MCF 10A (cell line): Measurements from ENCODE around the gene CDH1. TPM values are rescaled to one million over a fixed set of nuclear protein-coding genes. Genes with fewer than 3 reads are reported as not detected.

Experiments used
- BruUV-seq: library from RNA; stranded (reverse); fragments of 400-500 nt; replicated peaks from 2 replicates; lab custom pipeline; 2021; lab: Mats Ljungman, UMichigan
- CTCF ChIA-PET: fragments of 300-600 bp; sonication (Branson Sonifier 250); formaldehyde crosslinking; extraction: SDS; loops from one replicate; lab custom pipeline; 2021; ENCODE audit warnings: antibody characterized with exemption, inconsistent platforms; lab: Yijun Ruan, JAX
- POLR2A ChIA-PET: fragments of 300-600, 350-650 bp; sonication (Branson Sonifier 250); formaldehyde crosslinking; extraction: SDS; loops from one replicate; lab custom pipeline; 2020; ENCODE audit warnings: antibody characterized with exemption, inconsistent platforms; lab: Yijun Ruan, JAX
- DNase-seq: peaks from one replicate; pipeline ENCODE4 v3.0.0-alpha.2; 2018; ENCODE audit not compliant: unreplicated experiment
- H3K27ac Mint-ChIP-seq: one replicate; pipeline ENCODE4 v1.8.0; 2022; ENCODE audit warnings: mild to moderate bottlenecking, low read depth, mixed read lengths; ENCODE audit not compliant: unreplicated experiment
- H3K27me3 Mint-ChIP-seq: one replicate; pipeline ENCODE4 v1.8.0; 2022; ENCODE audit warnings: mixed read lengths; ENCODE audit not compliant: insufficient read depth, unreplicated experiment
- H3K36me3 Mint-ChIP-seq: one replicate; pipeline ENCODE4 v1.8.0; 2022; ENCODE audit warnings: mild to moderate bottlenecking, moderate library complexity, mixed read lengths; ENCODE audit not compliant: insufficient read depth, unreplicated experiment
- H3K4me1 Mint-ChIP-seq: one replicate; pipeline ENCODE4 v1.8.0; 2022; ENCODE audit warnings: mixed read lengths; ENCODE audit not compliant: insufficient read depth, unreplicated experiment
- H3K4me3 Mint-ChIP-seq: one replicate; pipeline ENCODE4 v1.8.0; 2022; ENCODE audit warnings: mild to moderate bottlenecking, moderate library complexity, mixed read lengths; ENCODE audit not compliant: unreplicated experiment
- H3K9me3 Mint-ChIP-seq: one replicate; pipeline ENCODE4 v1.8.0; 2022; ENCODE audit warnings: mixed read lengths; ENCODE audit not compliant: unreplicated experiment
- intact Hi-C: fragments of 100-400 bp; cut with micrococcal nuclease; formaldehyde crosslinking; loops from 2 replicates; pipeline ENCODE4 v1.14.1; 2022
- total RNA-seq: library from RNA; stranded (reverse); gene quantifications from 2 replicates; pipeline ENCODE4 v1.2.3, GENCODE V29; 2022
- TF ChIP-seq, protein P1 (sequence below): fragments of 200-600 bp; IDR thresholded peaks from one replicate; pipeline ENCODE4 v1.8.0; 2022; ENCODE audit warnings: antibody characterized with exemption, mild to moderate bottlenecking; ENCODE audit not compliant: unreplicated experiment

Gene CDH1
- total RNA-seq, 1 experiment from 2014 or later: 37.6 TPM

DNA sequence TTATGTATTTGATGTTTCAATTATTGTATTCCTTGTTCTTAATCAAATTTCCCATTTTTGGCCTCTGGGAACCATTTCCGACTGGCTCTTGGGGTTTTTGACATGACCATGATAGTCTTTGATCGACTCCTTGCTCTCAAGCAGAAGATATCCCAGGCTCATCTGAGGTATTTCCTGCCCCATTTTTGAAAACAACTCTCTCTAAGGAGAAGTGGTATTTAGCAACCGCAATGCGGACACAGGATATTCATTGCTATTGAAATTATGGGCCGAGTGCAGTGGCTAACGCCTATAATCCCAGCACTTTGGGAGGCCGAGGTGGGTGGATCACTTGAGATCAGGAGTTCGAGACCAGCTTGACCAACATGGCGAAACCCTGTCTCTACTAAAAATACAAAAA lies 111.7 kb downstream of the CDH1 start:
- CTCF ChIA-PET: interaction anchor here (0.6 to 12.7 kb wide), 2 partner anchors 25 to 274 kb away, joined by 3 to 110 read pairs; no protein-coding TSS in a partner anchor
- Mint-ChIP-seq H3K4me1 (peaks cover 5% of the 10 kb centered on the region), H3K4me3 (no peak overlapping the region), H3K36me3 (no peaks in the 10 kb centered on the region), H3K27me3 (no peaks in the 10 kb centered on the region), H3K27ac (no peak overlapping the region), H3K9me3 (no peaks in the 10 kb centered on the region)
- BruUV-seq: no TSS peak
- TF ChIP-seq, protein P1, sequence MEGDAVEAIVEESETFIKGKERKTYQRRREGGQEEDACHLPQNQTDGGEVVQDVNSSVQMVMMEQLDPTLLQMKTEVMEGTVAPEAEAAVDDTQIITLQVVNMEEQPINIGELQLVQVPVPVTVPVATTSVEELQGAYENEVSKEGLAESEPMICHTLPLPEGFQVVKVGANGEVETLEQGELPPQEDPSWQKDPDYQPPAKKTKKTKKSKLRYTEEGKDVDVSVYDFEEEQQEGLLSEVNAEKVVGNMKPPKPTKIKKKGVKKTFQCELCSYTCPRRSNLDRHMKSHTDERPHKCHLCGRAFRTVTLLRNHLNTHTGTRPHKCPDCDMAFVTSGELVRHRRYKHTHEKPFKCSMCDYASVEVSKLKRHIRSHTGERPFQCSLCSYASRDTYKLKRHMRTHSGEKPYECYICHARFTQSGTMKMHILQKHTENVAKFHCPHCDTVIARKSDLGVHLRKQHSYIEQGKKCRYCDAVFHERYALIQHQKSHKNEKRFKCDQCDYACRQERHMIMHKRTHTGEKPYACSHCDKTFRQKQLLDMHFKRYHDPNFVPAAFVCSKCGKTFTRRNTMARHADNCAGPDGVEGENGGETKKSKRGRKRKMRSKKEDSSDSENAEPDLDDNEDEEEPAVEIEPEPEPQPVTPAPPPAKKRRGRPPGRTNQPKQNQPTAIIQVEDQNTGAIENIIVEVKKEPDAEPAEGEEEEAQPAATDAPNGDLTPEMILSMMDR: no peak
- intact Hi-C loops: loop anchor here (5.0 kb wide), 1 partner anchor 274 kb away; no protein-coding TSS in a partner anchor
- no peak for DNase-seq
- POLR2A ChIA-PET: no interaction called here

DNA sequence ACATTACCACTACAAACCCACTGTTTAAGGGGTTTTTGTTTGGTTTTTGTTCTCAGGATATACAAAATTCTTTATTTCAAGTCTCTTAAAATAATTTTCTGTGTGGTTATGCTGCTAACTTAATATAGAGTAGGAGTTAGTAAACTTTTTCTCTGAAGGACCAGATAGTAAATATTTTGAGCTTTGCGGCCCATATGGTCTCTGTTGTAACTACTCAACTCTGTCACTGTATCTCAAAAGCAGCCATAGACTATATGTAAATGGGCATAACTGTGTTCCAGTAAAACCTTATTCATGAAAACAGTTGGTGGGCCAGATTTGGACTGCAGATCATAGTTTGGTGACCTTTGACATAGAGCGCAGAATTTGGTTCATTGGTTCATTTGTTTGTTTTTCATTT lies 113.4 kb downstream of the CDH1 start:
- Mint-ChIP-seq H3K36me3 (no peaks in the 10 kb centered on the region), H3K4me1 (no peaks in the 10 kb centered on the region), H3K4me3 (no peak overlapping the region), H3K27ac (no peak overlapping the region), H3K9me3 (no peaks in the 10 kb centered on the region), H3K27me3 (no peaks in the 10 kb centered on the region)
- POLR2A ChIA-PET: no interaction called here
- CTCF ChIA-PET: interaction anchor here (0.7 to 12.7 kb wide), 3 partner anchors 272 to 353 kb away, joined by 3 to 110 read pairs (median 4); no protein-coding TSS in a partner anchor
- intact Hi-C loops: no loop called here
- DNase-seq: no peak
- TF ChIP-seq, protein P1: no peak
- no TSS peak for BruUV-seq

DNA sequence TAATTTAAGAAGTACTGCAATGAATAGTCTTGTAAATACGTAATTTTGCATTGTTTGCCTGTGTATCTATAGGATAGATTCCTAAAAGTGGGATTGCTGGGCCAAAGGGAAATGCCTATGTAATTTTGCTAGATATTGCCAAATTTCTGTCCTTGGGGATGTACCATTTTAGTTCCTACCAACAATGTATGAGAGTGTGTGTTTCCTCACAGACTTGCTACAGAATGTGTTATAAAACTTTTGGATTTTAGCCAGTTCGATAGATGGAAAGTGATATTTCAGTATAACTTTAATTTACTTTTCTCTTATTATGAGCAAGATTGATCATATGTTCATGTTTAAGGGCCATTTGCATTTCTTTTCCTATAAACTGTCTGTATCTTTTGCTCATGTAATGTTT lies 114.5 kb downstream of the CDH1 start:
- intact Hi-C loops: no loop called here
- CTCF ChIA-PET: interaction anchor here (0.6 to 12.7 kb wide), 4 partner anchors 10 to 317 kb away, joined by 3 to 110 read pairs (median 4); no protein-coding TSS in a partner anchor
- Mint-ChIP-seq H3K27me3 (no peaks in the 10 kb centered on the region), H3K4me1 (no peaks in the 10 kb centered on the region), H3K27ac (no peak overlapping the region), H3K4me3 (no peak overlapping the region), H3K36me3 (no peaks in the 10 kb centered on the region), H3K9me3 (no peaks in the 10 kb centered on the region)
- BruUV-seq: no TSS peak
- POLR2A ChIA-PET: interaction anchor here (0.7 to 0.9 kb wide), 2 partner anchors 269 to 489 kb away, joined by 3 read pairs; no protein-coding TSS in a partner anchor
- TF ChIP-seq, protein P1: no peak
- DNase-seq: no peak

DNA sequence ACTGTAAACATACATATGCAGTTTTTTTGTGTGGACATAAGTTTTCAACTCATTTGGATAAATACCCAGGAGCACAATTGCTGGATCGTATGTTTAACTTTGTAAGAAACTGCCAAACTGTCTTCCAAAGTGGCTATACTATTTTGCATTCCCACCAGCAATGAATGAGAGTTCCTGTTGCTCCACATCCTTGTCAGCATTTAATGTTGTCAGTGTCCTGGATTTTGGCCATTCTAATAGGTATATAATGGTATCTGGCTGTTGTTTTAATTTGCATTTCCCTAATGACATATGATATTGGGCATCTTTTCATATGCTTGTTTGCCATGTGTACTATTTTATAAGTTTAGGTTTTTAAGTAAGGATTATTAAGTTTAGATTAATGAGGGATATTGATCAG lies 120.4 kb downstream of the CDH1 start:
- Mint-ChIP-seq H3K4me1 (no peaks in the 10 kb centered on the region), H3K27ac (no peak overlapping the region), H3K36me3 (peaks cover 4% of the 10 kb centered on the region), H3K4me3 (no peak overlapping the region), H3K27me3 (no peaks in the 10 kb centered on the region), H3K9me3 (no peaks in the 10 kb centered on the region)
- ChIA-PET POLR2A (interaction anchor here (0.6 to 1.2 kb wide), 2 partner anchors 14 to 69 kb away, joined by 3 read pairs; partner anchors contain the start of gene TANGO6), CTCF (interaction anchor here (0.7 kb wide), 1 partner anchor 58 kb away, joined by 3 read pairs; no protein-coding TSS in a partner anchor)
- BruUV-seq: no TSS peak
- intact Hi-C loops: no loop called here
- no peak for DNase-seq
- TF ChIP-seq, protein P1: no peak
